ENCODE results near the gene TAF13.
"Not testable (repeated sequence)": the region's sequence is repeated elsewhere in the genome, so short reads cannot be mapped to it uniquely, and the experiment has no call there.

TAF13 gene

GRCh38 chr1:109091839-109092193, 16.0 kb upstream of the TAF13 start:
- in situ Hi-C loops (cut with HindIII; ENCODE audit: low sequenced_read_pairs), result no loop called here

GRCh38 chr1:109091078-109091838, 15.5 kb upstream of the TAF13 start:
- in situ Hi-C loops (cut with HindIII; ENCODE audit: low sequenced_read_pairs), result no loop called here

- in situ Hi-C loops (cut with HindIII; ENCODE audit: low sequenced_read_pairs), result no loop called here
Observed at GRCh38 chr1:109090196-109091077, 14.6 kb upstream of the TAF13 start, which contains the start of gene TMEM167B. Gene TMEM167B (plus strand): TSS chr1:109090764. CDS start chr1:109090873, 109 bp downstream.

- in situ Hi-C loops (cut with HindIII; ENCODE audit: low sequenced_read_pairs), result no loop called here
Observed at GRCh38 chr1:109089242-109090015, 13.6 kb upstream of the TAF13 start.

GRCh38 chr1:109084563-109085517, 9.0 kb upstream of the TAF13 start:
- in situ Hi-C loops (cut with HindIII; ENCODE audit: low sequenced_read_pairs), result no loop called here

- in situ Hi-C loops (cut with HindIII; ENCODE audit: low sequenced_read_pairs), result no loop called here
Observed at GRCh38 chr1:109083923-109084322, 8.1 kb upstream of the TAF13 start.

GRCh38 chr1:109083501-109083900, 7.7 kb upstream of the TAF13 start:
- in situ Hi-C loops (cut with HindIII; ENCODE audit: low sequenced_read_pairs), result no loop called here

- in situ Hi-C loops (cut with HindIII; ENCODE audit: low sequenced_read_pairs), result no loop called here
Observed at GRCh38 chr1:109080441-109081082, 4.8 kb upstream of the TAF13 start.

- in situ Hi-C loops (cut with HindIII; ENCODE audit: low sequenced_read_pairs), result no loop called here
Observed at GRCh38 chr1:109079240-109079622, 3.4 kb upstream of the TAF13 start.

GRCh38 chr1:109078317-109078716, 2.5 kb upstream of the TAF13 start:
- in situ Hi-C loops (cut with HindIII; ENCODE audit: low sequenced_read_pairs), result no loop called here

- in situ Hi-C loops (cut with HindIII; ENCODE audit: low sequenced_read_pairs), result no loop called here
Observed at GRCh38 chr1:109069294-109069693, 6.5 kb downstream of the TAF13 start.

GRCh38 chr1:109067883-109068282, 7.9 kb downstream of the TAF13 start:
- in situ Hi-C loops (cut with HindIII; ENCODE audit: low sequenced_read_pairs), result no loop called here

- in situ Hi-C loops (cut with HindIII; ENCODE audit: low sequenced_read_pairs), result no loop called here
Observed at GRCh38 chr1:109065137-109065536, 10.7 kb downstream of the TAF13 start.

GRCh38 chr1:109061183-109061582, 14.6 kb downstream of the TAF13 start:
- in situ Hi-C loops (cut with HindIII; ENCODE audit: low sequenced_read_pairs), result no loop called here

- in situ Hi-C loops (cut with HindIII; ENCODE audit: low sequenced_read_pairs), result no loop called here
Observed at GRCh38 chr1:109060707-109061106, 15.1 kb downstream of the TAF13 start.

GRCh38 chr1:109059026-109059425, 16.8 kb downstream of the TAF13 start:
- in situ Hi-C loops (cut with HindIII; ENCODE audit: low sequenced_read_pairs), result no loop called here

- in situ Hi-C loops (cut with HindIII; ENCODE audit: low sequenced_read_pairs), result no loop called here
Observed at GRCh38 chr1:109056064-109056463, 19.7 kb downstream of the TAF13 start.

- in situ Hi-C loops (cut with HindIII; ENCODE audit: low sequenced_read_pairs), result not testable (repeated sequence)
Observed at GRCh38 chr1:109052145-109052544, 23.7 kb downstream of the TAF13 start.

- in situ Hi-C loops (cut with HindIII; ENCODE audit: low sequenced_read_pairs), result no loop called here
Observed at GRCh38 chr1:109050228-109050995, 25.4 kb downstream of the TAF13 start.
